Activated naive CD8-positive, alpha-beta T cell treated with anti-CD3 and anti-CD28 coated beads, Interleukin-2, amount 10 ng/mL, durations not matched to agents 7 days and 5 days (primary cell): Measurements from ENCODE around the gene BAHCC1. TPM values are rescaled to one million over a fixed set of nuclear protein-coding genes. Genes with fewer than 3 reads are reported as not detected.
A peak's percentile ranks its signal among the peaks of the same experiment; 100 is the strongest.

Experiments
- ATAC-seq: fragments of 150-1000 bp; cut with Tn5 transposase; one replicate; pipeline ENCODE4 v1.10.0; 2021; ENCODE audit warnings: low read depth, moderate library complexity
- POLR2A ChIA-PET: fragments of 350-600 bp; sonication (Branson Sonifier 250); formaldehyde crosslinking; loops from one replicate; lab custom pipeline; 2021; ENCODE audit warnings: antibody characterized with exemption; lab: Charles Lee
- DNase-seq: peaks from one replicate; pipeline ENCODE4 v3.0.0; 2021
- H3K27ac Mint-ChIP-seq: one replicate; pipeline ENCODE4 v1.8.0; 2022; ENCODE audit warnings: mild to moderate bottlenecking, mixed read lengths
- H3K27me3 Mint-ChIP-seq: one replicate; pipeline ENCODE4 v1.8.0; 2022; ENCODE audit warnings: mild to moderate bottlenecking, moderate library complexity, mixed read lengths
- H3K36me3 Mint-ChIP-seq: one replicate; pipeline ENCODE4 v1.8.0; 2021; ENCODE audit warnings: mild to moderate bottlenecking, mixed read lengths
- H3K4me1 Mint-ChIP-seq: one replicate; pipeline ENCODE4 v1.8.0; 2021; ENCODE audit warnings: mixed read lengths
- H3K4me3 Mint-ChIP-seq: one replicate; pipeline ENCODE4 v1.8.0; 2022; ENCODE audit warnings: mild to moderate bottlenecking, moderate library complexity, mixed read lengths
- H3K9me3 Mint-ChIP-seq: one replicate; pipeline ENCODE4 v1.8.0; 2021; ENCODE audit warnings: mixed read lengths
- total RNA-seq, 2 experiments: library from RNA; stranded (reverse); gene quantifications; one replicate each; pipeline ENCODE4 v1.2.3, GENCODE V29; 2021

BAHCC1 gene
- total RNA-seq, 2 experiments from 2014 or later = 0.86 to 1.0 TPM

- ATAC-seq (no peak), DNase-seq (peak; percentile 51)
- Mint-ChIP-seq H3K4me3 (no peak overlapping the region), H3K9me3 (no peaks in the 10 kb centered on the region), H3K27ac (no peak overlapping the region), H3K36me3 (no peaks in the 10 kb centered on the region), H3K27me3 (peaks cover 62% of the 10 kb centered on the region), H3K4me1 (peaks cover 14% of the 10 kb centered on the region)
- POLR2A ChIA-PET = no interaction called here
Observed at GRCh38 chr17:81392909-81393654, 2.2 kb upstream of the BAHCC1 start.

- Mint-ChIP-seq H3K27me3 (peaks cover 59% of the 10 kb centered on the region), H3K4me3 (peak overlapping the region; percentile 13), H3K27ac (peak overlapping the region; percentile 48), H3K9me3 (no peaks in the 10 kb centered on the region), H3K36me3 (peaks cover 1% of the 10 kb centered on the region), H3K4me1 (peaks cover 15% of the 10 kb centered on the region)
- DNase-seq (peak; percentile 54), ATAC-seq (no peak)
- POLR2A ChIA-PET = no interaction called here
Observed at GRCh38 chr17:81393684-81394376, 1.4 kb upstream of the BAHCC1 start.

DNA sequence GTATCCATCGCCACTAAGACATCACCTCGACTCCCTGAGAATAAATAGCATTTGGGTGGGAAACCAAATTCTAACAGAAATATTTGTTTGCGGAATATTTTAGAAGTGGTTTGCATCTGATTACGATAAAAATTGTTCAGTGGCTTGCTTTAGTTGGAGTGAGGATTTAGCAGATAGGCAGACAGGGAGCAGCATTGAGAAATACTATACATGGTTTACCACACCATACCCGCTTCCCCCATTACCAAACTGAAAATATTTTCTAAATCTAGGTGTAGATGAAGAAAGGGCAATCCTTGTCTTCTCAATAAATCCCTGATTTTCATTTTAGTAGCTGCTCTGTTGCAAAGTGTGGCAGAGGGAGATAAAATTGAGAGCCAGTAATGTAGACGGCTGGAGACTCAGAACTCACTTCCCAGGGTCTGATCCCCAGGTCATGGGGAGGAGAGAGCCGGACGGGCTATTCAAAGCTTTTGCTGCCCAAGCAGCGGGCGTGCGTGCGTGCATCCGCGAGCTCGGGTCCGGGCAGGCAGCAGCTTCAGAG is 808 bp upstream of the BAHCC1 start:
- peak overlapping the region; percentile 13 for H3K4me3 Mint-ChIP-seq
- POLR2A ChIA-PET = no interaction called here
- H3K27ac Mint-ChIP-seq = peak overlapping the region; percentile 48
- peaks cover 17% of the 10 kb centered on the region for H3K4me1 Mint-ChIP-seq
- no peaks in the 10 kb centered on the region for H3K9me3 Mint-ChIP-seq
- H3K36me3 Mint-ChIP-seq = peaks cover 2% of the 10 kb centered on the region
- no peak for DNase-seq
- peaks cover 57% of the 10 kb centered on the region for H3K27me3 Mint-ChIP-seq
- no peak for ATAC-seq

GRCh38 chr17:81395600-81396277 is 482 bp downstream of the BAHCC1 start:
- no peaks in the 10 kb centered on the region for H3K9me3 Mint-ChIP-seq
- no peak for ATAC-seq
- H3K36me3 Mint-ChIP-seq = peaks cover 2% of the 10 kb centered on the region
- peaks cover 20% of the 10 kb centered on the region for H3K4me1 Mint-ChIP-seq
- DNase-seq = no peak
- H3K27me3 Mint-ChIP-seq = peaks cover 66% of the 10 kb centered on the region
- no peak overlapping the region for H3K27ac Mint-ChIP-seq
- no peak overlapping the region for H3K4me3 Mint-ChIP-seq
- POLR2A ChIA-PET = no interaction called here

- ATAC-seq = no peak
- POLR2A ChIA-PET = interaction anchor here (1.1 to 1.4 kb wide), 3 partner anchors 26 to 89 kb away, joined by 3 to 6 read pairs (median 4); no protein-coding TSS in a partner anchor
- no peak for DNase-seq
- H3K4me1 Mint-ChIP-seq = peaks cover 20% of the 10 kb centered on the region
- no peak overlapping the region for H3K4me3 Mint-ChIP-seq
- no peak overlapping the region for H3K27ac Mint-ChIP-seq
- H3K27me3 Mint-ChIP-seq = peaks cover 66% of the 10 kb centered on the region
- H3K9me3 Mint-ChIP-seq = no peaks in the 10 kb centered on the region
- peaks cover 2% of the 10 kb centered on the region for H3K36me3 Mint-ChIP-seq
Observed at GRCh38 chr17:81396278-81396721, 1.0 kb downstream of the BAHCC1 start.

GRCh38 chr17:81396722-81397313 is 1.6 kb downstream of the BAHCC1 start:
- POLR2A ChIA-PET = interaction anchor here (1.1 to 1.4 kb wide), 3 partner anchors 26 to 88 kb away, joined by 3 to 6 read pairs (median 4); no protein-coding TSS in a partner anchor
- Mint-ChIP-seq H3K36me3 (peaks cover 2% of the 10 kb centered on the region), H3K4me3 (peak overlapping the region; percentile 30), H3K4me1 (peaks cover 20% of the 10 kb centered on the region), H3K9me3 (no peaks in the 10 kb centered on the region), H3K27me3 (peaks cover 66% of the 10 kb centered on the region), H3K27ac (peak overlapping the region; percentile 51)
- peak; percentile 68 for DNase-seq
- peak; percentile 20 for ATAC-seq

DNA sequence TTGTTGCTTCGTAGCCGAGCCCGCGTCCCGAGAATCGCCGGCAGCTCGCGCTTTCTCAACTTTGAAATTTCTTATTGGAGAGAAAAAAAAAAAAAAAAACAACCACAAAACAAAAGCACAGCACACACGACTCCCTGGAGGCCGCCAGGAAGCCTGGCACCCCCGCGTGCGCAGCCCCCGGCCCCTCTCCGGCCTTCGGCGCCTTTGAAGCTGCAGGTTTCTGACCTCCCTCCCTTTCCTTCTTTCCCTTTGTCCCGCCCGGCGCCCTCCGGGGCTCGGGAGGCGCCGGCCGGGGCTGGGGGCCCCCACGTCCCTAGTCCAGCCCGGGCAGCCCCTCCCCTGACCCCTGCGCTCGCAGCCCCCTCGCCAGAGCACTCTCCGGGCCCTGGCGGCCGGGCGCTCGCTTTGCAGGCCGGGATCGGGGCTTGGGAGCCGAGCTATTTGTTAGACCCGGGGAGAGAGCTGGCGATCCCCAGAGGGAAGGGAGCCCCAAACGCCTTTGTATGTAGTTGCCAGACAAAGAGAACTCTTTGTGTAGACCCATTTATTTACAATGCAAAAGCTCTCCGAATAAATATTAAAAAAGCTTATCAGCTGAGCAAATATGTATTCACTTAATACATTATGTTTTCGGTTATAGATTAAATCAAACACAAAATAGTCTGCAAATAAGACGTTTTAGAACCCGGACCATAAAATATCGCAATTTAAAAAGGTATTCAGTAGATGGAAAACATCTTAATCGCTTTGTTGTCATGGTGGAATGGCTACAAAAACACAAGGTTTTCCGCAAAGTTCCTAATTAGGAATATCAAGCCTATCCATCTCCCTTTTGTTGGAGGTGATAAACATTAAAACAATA is 2.3 kb downstream of the BAHCC1 start:
- peaks cover 2% of the 10 kb centered on the region for H3K36me3 Mint-ChIP-seq
- peak overlapping the region; percentile 25 for H3K27ac Mint-ChIP-seq
- peaks cover 65% of the 10 kb centered on the region for H3K27me3 Mint-ChIP-seq
- no peaks in the 10 kb centered on the region for H3K9me3 Mint-ChIP-seq
- POLR2A ChIA-PET = interaction anchor here (1.1 to 1.4 kb wide), 3 partner anchors 25 to 87 kb away, joined by 3 to 6 read pairs (median 4); no protein-coding TSS in a partner anchor
- ATAC-seq = no peak
- H3K4me1 Mint-ChIP-seq = peaks cover 20% of the 10 kb centered on the region
- H3K4me3 Mint-ChIP-seq = peak overlapping the region; percentile 16
- no peak for DNase-seq

- Mint-ChIP-seq H3K27me3 (peaks cover 69% of the 10 kb centered on the region), H3K4me3 (peak overlapping the region; percentile 83), H3K36me3 (peaks cover 2% of the 10 kb centered on the region), H3K4me1 (peaks cover 20% of the 10 kb centered on the region), H3K9me3 (no peaks in the 10 kb centered on the region), H3K27ac (peak overlapping the region; percentile 25)
- POLR2A ChIA-PET = interaction anchor here (1.0 kb wide), 1 partner anchor 10 kb away, joined by 3 read pairs; no protein-coding TSS in a partner anchor
- no peak for DNase-seq
- no peak for ATAC-seq
Observed at GRCh38 chr17:81398176-81398831, 3.0 kb downstream of the BAHCC1 start.

DNA sequence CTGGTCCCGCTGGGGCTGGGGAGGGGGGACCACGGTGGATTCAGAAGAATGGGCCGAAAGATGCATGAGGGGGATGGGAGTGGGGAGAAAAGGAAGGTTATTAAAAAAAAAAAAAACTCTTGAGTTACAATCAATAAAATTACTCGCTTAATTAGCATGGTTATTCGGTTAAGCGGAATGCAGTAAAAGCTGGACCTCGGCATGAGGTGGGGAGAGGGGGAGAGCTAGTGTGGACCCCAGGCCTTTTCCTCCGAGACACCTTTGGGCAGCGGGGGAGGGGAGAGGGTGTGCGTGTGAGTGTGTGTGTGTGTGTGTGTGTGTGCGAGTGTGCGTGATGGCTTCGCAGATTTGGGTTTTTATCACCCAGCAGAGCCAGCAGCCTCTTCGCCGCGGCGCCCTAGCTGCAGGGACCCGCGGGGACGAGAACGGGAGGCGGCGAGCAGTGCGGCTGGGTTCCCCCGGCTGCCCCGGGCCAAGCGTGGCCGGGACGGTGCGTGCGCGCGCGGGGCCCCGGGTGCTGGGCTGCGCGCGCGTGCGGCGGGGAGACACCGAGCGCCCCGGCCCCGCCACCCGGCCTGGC is 3.7 kb downstream of the BAHCC1 start:
- peaks cover 69% of the 10 kb centered on the region for H3K27me3 Mint-ChIP-seq
- H3K4me1 Mint-ChIP-seq = peaks cover 19% of the 10 kb centered on the region
- peak overlapping the region; percentile 83 for H3K4me3 Mint-ChIP-seq
- peaks cover 2% of the 10 kb centered on the region for H3K36me3 Mint-ChIP-seq
- H3K9me3 Mint-ChIP-seq = no peaks in the 10 kb centered on the region
- POLR2A ChIA-PET = interaction anchor here (0.7 to 1.0 kb wide), 2 partner anchors 11 to 1127 kb away, joined by 3 read pairs; no protein-coding TSS in a partner anchor
- DNase-seq (no peak), ATAC-seq (no peak)
- peak overlapping the region; percentile 83 for H3K27ac Mint-ChIP-seq

DNA sequence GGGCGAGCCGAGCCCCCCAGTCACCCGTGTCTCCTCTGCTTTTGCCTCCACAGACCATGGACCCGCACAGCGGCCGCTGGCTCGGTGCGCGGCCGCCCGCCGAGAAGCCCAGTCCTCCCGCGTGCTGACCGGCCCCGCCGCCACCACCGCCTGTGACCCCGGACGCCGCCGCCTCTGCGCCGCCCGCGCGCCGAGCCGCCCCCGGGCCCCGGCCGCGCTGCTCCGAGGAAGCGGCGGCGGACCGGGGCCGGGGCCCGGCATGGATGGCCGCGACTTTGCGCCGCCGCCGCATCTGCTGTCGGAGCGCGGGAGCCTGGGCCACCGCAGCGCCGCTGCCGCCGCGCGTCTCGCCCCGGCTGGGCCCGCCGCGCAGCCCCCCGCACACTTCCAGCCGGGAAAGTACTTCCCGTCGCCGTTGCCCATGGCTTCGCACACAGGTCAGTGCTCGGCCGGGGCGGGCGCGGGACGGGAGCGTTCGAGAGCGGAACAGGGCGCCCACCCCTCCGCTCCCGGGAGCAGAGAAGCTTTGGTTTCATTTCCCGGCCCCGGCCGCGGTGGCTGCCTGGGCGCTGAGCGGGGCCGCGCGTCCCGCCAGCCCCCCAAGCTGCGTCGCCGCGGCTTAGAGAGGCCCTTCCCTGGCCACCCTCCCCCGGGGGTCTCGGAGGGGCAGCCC is 4.4 kb downstream of the BAHCC1 start:
- Mint-ChIP-seq H3K9me3 (no peaks in the 10 kb centered on the region), H3K27me3 (peaks cover 69% of the 10 kb centered on the region), H3K27ac (no peak overlapping the region), H3K36me3 (peaks cover 2% of the 10 kb centered on the region), H3K4me1 (peaks cover 15% of the 10 kb centered on the region), H3K4me3 (no peak overlapping the region)
- peak; percentile 59 for DNase-seq
- ATAC-seq = no peak
- POLR2A ChIA-PET = interaction anchor here (0.7 kb wide), 1 partner anchor 1126 kb away, joined by 3 read pairs; no protein-coding TSS in a partner anchor
